ENCODE measurements around the gene OR2AJ1. TPM values are rescaled to one million over a fixed set of nuclear protein-coding genes. Genes with fewer than 3 reads are reported as not detected.

OR2AJ1 gene, protein sequence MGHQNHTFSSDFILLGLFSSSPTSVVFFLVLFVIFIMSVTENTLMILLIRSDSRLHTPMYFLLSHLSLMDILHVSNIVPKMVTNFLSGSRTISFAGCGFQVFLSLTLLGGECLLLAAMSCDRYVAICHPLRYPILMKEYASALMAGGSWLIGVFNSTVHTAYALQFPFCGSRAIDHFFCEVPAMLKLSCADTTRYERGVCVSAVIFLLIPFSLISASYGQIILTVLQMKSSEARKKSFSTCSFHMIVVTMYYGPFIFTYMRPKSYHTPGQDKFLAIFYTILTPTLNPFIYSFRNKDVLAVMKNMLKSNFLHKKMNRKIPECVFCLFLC
- total RNA-seq (not detected), polyA plus RNA-seq (not detected), total RNA-seq (0 reads per million in 6 experiments)

DNA sequence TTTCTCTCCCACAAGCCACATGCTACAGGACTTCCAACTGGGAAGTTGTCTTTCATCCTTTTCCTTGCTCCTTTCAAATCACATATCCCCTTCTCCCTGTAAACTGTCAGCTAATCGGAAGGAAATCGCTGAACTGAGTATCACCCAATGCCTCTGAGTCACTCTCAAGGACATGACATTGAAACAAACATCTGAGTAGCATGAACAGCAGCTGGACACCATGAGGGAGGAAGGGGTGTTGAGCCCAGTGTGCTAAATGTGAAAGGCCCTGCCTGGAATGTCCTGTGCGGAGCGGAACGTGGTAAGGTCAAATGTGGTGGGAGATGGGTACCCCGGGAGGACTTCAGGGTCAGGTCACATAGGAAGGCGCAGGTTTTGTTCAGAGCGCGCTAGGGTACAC lies at the start of gene OR2AJ1:
OR2AJ1 (plus strand) TSS at position 22 of the 400 bp plus-strand sequence. CDS start 8,880 bp downstream, outside the sequence.
- H3K9me3 Mint-ChIP-seq: no peaks in the 10 kb centered on the region
- H3K36me3 Mint-ChIP-seq: no peaks in the 10 kb centered on the region
- no peak for ATAC-seq
- H3K4me1 Mint-ChIP-seq: no peaks in the 10 kb centered on the region
- peaks cover 0 to 4% (median 0%) of the 10 kb centered on the region in 5 donors for H3K27me3 Mint-ChIP-seq
- no peak for DNase-seq
- no peak within 1 kb of the TSS for H3K27ac Mint-ChIP-seq
- no peak within 1 kb of the TSS for H3K4me3 Mint-ChIP-seq
- POLR2A ChIA-PET: no interaction called here

DNA sequence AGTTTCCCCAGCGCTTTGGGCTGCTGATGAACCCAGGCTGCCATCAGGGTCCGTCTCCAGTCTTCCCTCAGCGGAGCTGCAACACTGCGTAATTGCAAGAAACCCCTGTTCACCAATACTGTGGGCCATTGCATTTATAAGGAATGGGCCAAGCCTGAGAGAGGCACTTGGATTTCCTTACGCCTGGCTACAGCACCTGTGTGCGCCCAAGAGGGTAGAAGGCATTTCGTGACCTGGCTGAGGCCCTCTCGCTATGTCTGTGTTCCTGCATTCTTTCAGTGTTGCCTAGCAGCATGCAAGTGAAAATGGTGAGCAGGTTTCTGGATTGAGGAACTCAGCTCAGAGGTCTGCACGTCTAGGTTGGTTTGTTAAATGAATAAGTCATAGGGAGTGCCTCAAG lies 41.3 kb upstream of the OR2AJ1 start:
- Mint-ChIP-seq H3K4me1 (no peaks in the 10 kb centered on the region), H3K27me3 (peaks cover 0 to 9% (median 0%) of the 10 kb centered on the region in 5 donors), H3K27ac (no peak overlapping the region), H3K9me3 (peaks cover 0 to 1% (median 0%) of the 10 kb centered on the region in 9 donors), H3K4me3 (peak overlapping the region in 1 of 10 donors; percentile 29), H3K36me3 (no peaks in the 10 kb centered on the region)
- no peak for DNase-seq
- POLR2A ChIA-PET: no interaction called here
- no peak for ATAC-seq

DNA sequence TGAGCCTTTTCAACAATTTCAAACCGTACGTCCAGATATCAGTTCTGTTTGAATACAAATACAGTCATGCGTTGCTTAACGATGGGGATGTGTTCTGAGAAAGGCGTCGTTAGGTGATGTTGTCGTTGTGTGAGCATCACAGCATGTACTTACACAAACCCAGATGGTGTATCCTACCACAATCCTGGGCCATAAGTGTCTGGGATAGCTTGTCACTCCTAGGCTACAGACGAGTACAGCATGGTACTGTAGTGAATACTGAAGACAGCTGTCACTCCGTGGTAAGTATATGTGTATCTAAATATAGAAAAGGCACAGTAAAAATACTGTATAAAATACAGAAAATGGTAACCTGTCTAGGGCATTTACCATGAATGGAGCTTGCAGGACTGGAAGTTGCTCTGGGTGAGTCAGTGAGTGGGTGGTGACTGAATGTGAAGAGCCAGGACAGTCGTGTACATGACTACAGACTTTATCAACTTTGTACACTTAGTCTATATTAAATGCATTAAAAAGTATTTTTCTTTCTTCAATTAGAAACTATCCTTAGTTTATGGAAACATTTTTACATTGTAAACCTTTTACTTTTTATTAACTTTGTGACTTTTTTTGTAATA lies 39.8 kb upstream of the OR2AJ1 start:
- Mint-ChIP-seq H3K27me3 (no peaks in the 10 kb centered on the region), H3K9me3 (no peaks in the 10 kb centered on the region), H3K4me1 (no peaks in the 10 kb centered on the region), H3K36me3 (no peaks in the 10 kb centered on the region), H3K4me3 (no peak overlapping the region), H3K27ac (no peak overlapping the region)
- POLR2A ChIA-PET: no interaction called here
- DNase-seq: no peak
- ATAC-seq: no peak

DNA sequence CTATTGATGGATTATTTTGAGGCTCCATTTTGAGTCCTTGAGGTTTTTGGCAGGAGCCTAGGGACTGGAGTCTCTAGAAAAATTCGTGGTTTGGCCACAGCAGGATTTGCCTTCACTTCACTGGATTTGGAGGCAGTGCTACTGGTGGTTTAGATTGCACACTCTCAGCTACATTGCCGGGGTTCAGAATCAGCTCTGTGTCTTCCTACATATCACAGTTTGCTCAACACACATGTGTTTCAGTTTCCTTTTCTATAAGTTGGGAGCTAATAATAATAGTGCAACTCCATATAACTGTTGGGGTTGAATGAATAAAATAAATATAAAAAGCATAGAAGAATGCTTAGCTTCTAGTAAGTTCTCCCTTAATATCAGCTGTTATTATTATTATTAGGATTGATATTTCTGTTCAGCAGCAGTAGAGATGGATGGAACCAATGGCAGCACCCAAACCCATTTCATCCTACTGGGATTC lies 29.5 kb upstream of the OR2AJ1 start, which contains the start of gene OR2W3:
OR2W3 (plus strand) TSS at position 425 of the 475 bp plus-strand sequence; CDS start at position 425, 0 bp downstream.
- ATAC-seq: no peak
- H3K27me3 Mint-ChIP-seq: peaks cover 0 to 23% (median 4%) of the 10 kb centered on the region in 5 donors
- no peak within 1 kb of the TSS for H3K27ac Mint-ChIP-seq
- H3K4me1 Mint-ChIP-seq: peaks cover 0 to 1% (median 0%) of the 10 kb centered on the region in 4 donors
- no peak for DNase-seq
- H3K4me3 Mint-ChIP-seq: no peak within 1 kb of the TSS
- H3K9me3 Mint-ChIP-seq: peaks cover 0 to 31% (median 0%) of the 10 kb centered on the region in 9 donors
- no peaks in the 10 kb centered on the region for H3K36me3 Mint-ChIP-seq
- POLR2A ChIA-PET: no interaction called here

DNA sequence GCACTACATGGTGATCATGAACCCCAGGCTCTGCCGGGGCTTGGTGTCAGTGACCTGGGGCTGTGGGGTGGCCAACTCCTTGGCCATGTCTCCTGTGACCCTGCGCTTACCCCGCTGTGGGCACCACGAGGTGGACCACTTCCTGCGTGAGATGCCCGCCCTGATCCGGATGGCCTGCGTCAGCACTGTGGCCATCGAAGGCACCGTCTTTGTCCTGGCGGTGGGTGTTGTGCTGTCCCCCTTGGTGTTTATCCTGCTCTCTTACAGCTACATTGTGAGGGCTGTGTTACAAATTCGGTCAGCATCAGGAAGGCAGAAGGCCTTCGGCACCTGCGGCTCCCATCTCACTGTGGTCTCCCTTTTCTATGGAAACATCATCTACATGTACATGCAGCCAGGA lies 28.7 kb upstream of the OR2AJ1 start:
- DNase-seq: no peak
- ATAC-seq: no peak
- H3K9me3 Mint-ChIP-seq: peaks cover 0 to 31% (median 0%) of the 10 kb centered on the region in 9 donors
- no peak overlapping the region for H3K4me3 Mint-ChIP-seq
- POLR2A ChIA-PET: no interaction called here
- H3K27ac Mint-ChIP-seq: no peak overlapping the region
- peaks cover 0 to 23% (median 4%) of the 10 kb centered on the region in 5 donors for H3K27me3 Mint-ChIP-seq
- H3K4me1 Mint-ChIP-seq: peaks cover 0 to 1% (median 0%) of the 10 kb centered on the region in 4 donors
- no peaks in the 10 kb centered on the region for H3K36me3 Mint-ChIP-seq

DNA sequence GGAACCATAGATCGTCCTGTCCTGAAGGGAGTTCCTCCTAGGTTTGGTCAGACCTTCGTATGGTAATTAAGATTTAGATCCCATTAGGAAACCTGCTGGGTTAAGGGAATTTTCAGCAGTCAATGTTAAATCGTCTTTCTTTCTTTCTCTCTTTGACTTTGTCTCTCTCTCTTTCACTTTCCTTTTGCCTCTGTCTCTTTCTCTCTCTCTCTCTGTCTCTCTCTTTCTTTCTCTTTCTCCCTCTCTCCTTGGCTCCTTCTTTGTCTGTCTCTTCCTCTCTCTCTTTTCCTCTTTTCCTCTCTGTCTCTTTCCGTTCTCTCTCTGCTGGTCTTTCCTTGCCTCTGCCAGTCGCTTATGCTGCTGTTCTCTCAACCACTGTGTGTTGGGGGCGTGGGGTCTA lies 20.6 kb upstream of the OR2AJ1 start:
- DNase-seq (no peak), ATAC-seq (no peak)
- peaks cover 0 to 9% (median 4%) of the 10 kb centered on the region in 3 donors for H3K36me3 Mint-ChIP-seq
- peak overlapping the region in 3 of 10 donors; percentile 2 to 70 (median 35) for H3K27ac Mint-ChIP-seq
- H3K27me3 Mint-ChIP-seq: no peaks in the 10 kb centered on the region
- H3K9me3 Mint-ChIP-seq: peaks cover 0 to 27% (median 15%) of the 10 kb centered on the region in 9 donors
- H3K4me3 Mint-ChIP-seq: no peak overlapping the region
- POLR2A ChIA-PET: no interaction called here
- peaks cover 4 to 34% (median 18%) of the 10 kb centered on the region in 4 donors for H3K4me1 Mint-ChIP-seq

DNA sequence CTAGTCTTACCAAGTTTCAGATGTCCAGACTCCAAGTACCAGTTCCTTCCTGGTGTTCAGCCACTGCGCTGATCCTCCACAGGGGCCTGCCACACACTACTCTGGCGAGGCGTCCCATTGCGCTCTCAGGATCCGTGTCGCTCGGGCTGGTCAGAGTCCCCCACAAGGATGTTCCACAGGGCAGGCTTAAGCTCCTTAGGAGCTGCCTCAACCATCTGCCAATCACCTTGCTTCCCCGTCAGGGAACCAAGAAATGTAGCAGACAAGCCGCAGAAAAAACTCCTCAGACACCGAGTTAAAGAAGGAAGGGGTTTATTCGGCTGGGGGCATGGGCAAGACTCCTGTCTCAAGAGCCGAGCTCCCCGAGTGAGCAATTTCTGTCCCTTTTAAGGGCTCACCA lies 19.5 kb upstream of the OR2AJ1 start:
- DNase-seq (no peak), ATAC-seq (no peak)
- peak overlapping the region in 6 of 10 donors; percentile 33 to 89 (median 64) for H3K4me3 Mint-ChIP-seq
- H3K27me3 Mint-ChIP-seq: no peaks in the 10 kb centered on the region
- peaks cover 4 to 34% (median 18%) of the 10 kb centered on the region in 4 donors for H3K4me1 Mint-ChIP-seq
- H3K27ac Mint-ChIP-seq: peak overlapping the region in 5 of 10 donors; percentile 11 to 43 (median 33)
- peaks cover 0 to 9% (median 4%) of the 10 kb centered on the region in 3 donors for H3K36me3 Mint-ChIP-seq
- POLR2A ChIA-PET: no interaction called here
- H3K9me3 Mint-ChIP-seq: peaks cover 0 to 27% (median 14%) of the 10 kb centered on the region in 9 donors

DNA sequence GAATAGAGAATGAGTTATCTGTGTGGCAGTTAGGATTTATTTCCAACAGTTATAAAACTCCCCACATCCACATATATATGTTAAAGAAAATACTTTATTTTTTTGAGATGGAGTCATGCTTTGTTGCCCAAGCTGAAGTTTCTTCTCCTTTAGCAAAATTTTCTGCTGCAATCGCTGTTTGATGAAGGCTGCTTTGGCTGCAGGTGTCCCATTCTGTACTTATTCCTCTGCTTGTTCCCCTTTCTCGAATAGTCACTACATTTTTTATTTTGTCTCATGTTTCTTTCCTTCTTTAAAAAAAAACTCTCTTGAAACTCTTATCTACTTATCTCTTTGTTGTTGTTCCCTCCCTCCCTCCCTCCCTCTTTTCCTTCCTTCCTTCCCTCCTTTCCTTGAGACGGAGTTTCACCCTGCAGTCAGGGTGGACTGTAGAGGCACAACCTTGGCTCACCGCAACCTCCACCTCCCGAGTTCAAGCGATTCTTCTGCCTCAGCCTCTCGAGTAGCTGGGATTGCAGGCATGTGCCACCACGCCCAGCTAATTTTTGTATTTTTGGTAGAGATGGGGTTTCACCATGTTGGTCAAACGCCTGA lies 18.7 kb upstream of the OR2AJ1 start:
- DNase-seq: peak in 1 of 10 donors; percentile 6
- Mint-ChIP-seq H3K36me3 (peaks cover 0 to 9% (median 4%) of the 10 kb centered on the region in 3 donors), H3K4me3 (peak overlapping the region; percentile 79 to 92 (median 84)), H3K9me3 (peaks cover 0 to 27% (median 14%) of the 10 kb centered on the region in 9 donors), H3K4me1 (peaks cover 4 to 34% (median 18%) of the 10 kb centered on the region in 4 donors), H3K27me3 (no peaks in the 10 kb centered on the region), H3K27ac (peak overlapping the region; percentile 27 to 95 (median 84))
- POLR2A ChIA-PET: no interaction called here
- ATAC-seq: peak in 1 of 2 donors; percentile 30

DNA sequence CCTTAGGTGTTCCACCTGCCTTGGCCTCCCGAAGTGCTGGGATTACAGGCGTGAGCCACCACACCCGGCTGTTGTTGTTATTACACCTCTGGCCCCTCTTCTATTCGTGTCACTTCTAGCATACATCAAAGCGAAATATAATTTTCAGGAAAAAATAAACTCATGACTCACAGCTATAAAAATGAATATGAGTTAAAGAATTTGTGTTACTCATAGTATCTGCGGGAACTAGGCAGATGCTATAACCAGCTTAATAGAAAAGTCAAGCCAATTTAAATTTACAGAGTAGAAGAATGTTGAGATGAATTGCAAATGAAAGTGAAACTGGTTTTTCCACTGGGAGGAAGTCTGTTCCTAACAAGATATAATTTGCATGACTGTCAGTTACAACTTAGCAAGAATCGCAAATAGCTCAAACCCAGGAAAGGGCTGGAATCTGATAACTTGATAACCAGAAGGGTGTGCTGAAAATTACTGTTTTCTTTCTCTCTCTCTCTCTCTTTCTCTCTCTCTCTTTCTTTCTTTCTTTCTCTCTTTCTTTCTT lies 18.1 kb upstream of the OR2AJ1 start:
- Mint-ChIP-seq H3K4me1 (peaks cover 4 to 34% (median 18%) of the 10 kb centered on the region in 4 donors), H3K9me3 (peaks cover 0 to 27% (median 14%) of the 10 kb centered on the region in 9 donors), H3K36me3 (peaks cover 0 to 9% (median 4%) of the 10 kb centered on the region in 3 donors), H3K27ac (peak overlapping the region in 9 of 10 donors; percentile 76 to 95 (median 85)), H3K27me3 (no peaks in the 10 kb centered on the region), H3K4me3 (peak overlapping the region; percentile 79 to 92 (median 84))
- POLR2A ChIA-PET: no interaction called here
- ATAC-seq: peak; percentile 35 to 53
- DNase-seq: peak in 3 of 10 donors; percentile 5 to 24 (median 23)

DNA sequence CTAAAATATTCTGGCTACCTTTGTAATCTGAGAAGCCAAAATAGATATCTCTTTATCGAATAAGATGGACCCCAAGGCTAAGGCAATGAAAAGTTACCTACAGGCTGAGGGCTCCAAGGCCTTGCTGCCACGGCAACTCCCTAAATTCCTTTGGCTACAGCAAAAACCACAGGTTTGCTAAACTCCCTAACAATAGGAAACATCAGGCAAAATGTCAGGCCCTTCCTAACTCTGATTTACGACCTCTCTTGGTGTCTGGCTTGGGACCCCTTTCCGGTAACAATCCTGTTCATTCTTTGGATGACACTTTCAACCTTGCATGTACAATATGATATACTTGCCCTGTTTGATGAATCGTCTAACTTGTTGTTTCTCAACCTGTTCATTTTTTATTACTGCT lies 15.9 kb upstream of the OR2AJ1 start:
- H3K4me3 Mint-ChIP-seq: peak overlapping the region in 2 of 10 donors; percentile 4 to 11
- DNase-seq: no peak
- POLR2A ChIA-PET: no interaction called here
- H3K4me1 Mint-ChIP-seq: peaks cover 4 to 34% (median 18%) of the 10 kb centered on the region in 4 donors
- no peak overlapping the region for H3K27ac Mint-ChIP-seq
- peaks cover 0 to 5% (median 0%) of the 10 kb centered on the region in 5 donors for H3K27me3 Mint-ChIP-seq
- peaks cover 0 to 9% (median 4%) of the 10 kb centered on the region in 3 donors for H3K36me3 Mint-ChIP-seq
- H3K9me3 Mint-ChIP-seq: peaks cover 0 to 23% (median 11%) of the 10 kb centered on the region in 9 donors
- no peak for ATAC-seq

DNA sequence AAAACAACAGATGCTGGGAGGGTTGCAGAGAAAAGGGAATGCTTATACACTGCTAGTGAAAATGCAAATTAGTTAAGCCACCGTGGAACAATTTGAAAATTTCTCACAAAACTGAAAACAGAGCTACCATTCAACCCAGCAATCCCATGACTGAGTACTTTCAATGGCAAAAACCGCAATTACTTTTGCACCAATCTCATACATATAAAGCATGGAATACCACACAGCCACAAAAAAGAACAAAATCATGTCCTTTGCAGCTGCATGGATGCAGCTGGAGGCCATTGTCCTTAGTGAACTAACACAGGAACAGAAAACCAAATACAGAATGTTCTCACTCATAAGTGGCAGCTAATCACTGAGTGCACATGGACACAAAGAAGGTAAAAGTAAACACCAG lies 10.9 kb upstream of the OR2AJ1 start:
- ATAC-seq (no peak), DNase-seq (no peak)
- Mint-ChIP-seq H3K27me3 (peaks cover 0 to 14% (median 9%) of the 10 kb centered on the region in 5 donors), H3K36me3 (no peaks in the 10 kb centered on the region), H3K4me3 (no peak overlapping the region), H3K4me1 (no peaks in the 10 kb centered on the region), H3K27ac (no peak overlapping the region), H3K9me3 (no peaks in the 10 kb centered on the region)
- POLR2A ChIA-PET: no interaction called here

DNA sequence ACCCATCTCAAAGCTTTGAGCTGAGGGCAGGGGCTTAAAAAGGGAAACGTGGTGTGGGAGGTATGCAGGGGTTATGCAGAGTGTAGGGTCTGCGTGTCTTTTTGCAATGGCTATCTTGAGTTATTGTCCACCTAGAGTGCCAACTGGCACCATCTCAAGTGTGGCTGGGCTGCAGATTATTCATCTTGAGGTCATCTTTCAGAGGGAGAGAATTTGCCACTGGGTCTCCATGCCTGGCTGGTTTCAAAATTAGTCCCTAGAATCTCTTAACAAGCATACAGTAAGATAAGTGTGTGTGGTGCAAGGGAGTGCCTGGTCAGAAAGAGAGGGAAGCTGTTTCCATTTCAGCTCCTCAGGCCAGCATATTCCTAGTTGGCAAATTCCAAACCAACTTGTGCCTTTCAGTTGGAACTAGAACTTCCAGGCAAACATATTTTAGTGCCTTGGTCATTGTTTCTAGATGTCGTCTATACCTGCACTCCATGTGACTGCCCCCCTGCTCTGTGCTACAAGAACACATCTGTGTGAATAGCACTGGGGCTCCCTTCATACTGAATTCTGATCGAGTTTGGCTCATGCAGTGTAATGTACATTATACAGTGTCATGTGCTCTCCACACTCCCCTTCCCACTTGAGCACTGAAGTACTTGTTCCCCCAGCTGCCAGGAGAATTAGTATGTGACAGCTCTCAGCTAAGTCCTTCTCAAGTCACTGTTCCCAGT lies 9.6 kb upstream of the OR2AJ1 start:
- Mint-ChIP-seq H3K4me3 (no peak overlapping the region), H3K9me3 (no peaks in the 10 kb centered on the region), H3K4me1 (no peaks in the 10 kb centered on the region), H3K36me3 (no peaks in the 10 kb centered on the region), H3K27me3 (peaks cover 0 to 17% (median 9%) of the 10 kb centered on the region in 5 donors), H3K27ac (no peak overlapping the region)
- POLR2A ChIA-PET: no interaction called here
- DNase-seq (no peak), ATAC-seq (no peak)
